Measurements from ENCODE around the gene MIPOL1. TPM values are rescaled to one million over a fixed set of nuclear protein-coding genes. Genes with fewer than 3 reads are reported as not detected.

The MIPOL1 gene
- total and polyA plus RNA-seq, 2 donors (not counting 3 experiments of a cell fraction or from before 2014, with no cell fraction given), result 3.4 to 33.5 TPM

DNA sequence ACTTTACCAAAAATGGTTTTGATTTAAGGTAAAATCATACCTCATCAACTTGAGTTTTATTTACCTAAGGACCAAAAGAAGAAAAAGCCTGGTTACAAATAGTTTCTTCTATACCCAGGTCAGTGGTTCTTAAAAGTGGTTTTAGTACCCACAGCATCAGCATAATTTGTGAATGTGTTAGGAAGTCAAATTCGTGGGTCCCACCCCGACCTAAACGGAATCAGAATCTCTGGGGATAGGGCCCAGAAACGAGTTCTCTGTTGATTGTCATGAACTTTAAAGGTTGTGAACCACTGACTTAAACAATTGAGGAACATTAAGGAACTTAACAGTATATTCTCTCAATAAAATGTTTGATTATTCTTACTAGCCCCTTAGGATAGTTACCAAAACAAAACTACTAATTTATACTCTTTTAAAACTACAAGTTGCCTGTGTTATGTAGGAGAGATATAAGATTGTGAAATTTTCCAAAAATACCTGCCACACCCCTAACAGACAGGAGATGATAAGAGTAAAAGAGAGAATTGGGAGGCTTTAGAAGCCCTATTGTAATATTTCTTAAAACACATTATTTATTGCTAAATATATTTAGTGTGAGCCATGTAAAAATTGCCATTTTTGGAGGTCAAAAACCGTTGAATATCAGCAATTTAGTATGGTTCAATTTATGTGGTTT, 24.7 kb upstream of the MIPOL1 start:
- no TSS peak for BruUV-seq (replicated peaks)
- Histone ChIP-seq H3K4me2 (ENCODE audit: insufficient read depth, low read length) (peak overlapping the region; percentile 97), H3K27ac (ENCODE audit: insufficient read depth, low read depth, low read length) (peak overlapping the region; percentile 85), H2AFZ (ENCODE audit: low read depth, low read length) (peak overlapping the region; percentile 91), H3K9ac (replicated peaks; ENCODE audit: extremely low read depth, insufficient read depth, low read length) (peak overlapping the region; percentile 86), H3K4me1 (ENCODE audit: control insufficient read depth, extremely low read depth, insufficient read depth, low read length) (peaks cover 12% of the 10 kb centered on the region), H3K79me2 (ENCODE audit: control insufficient read depth, insufficient read depth, low read length) (no peaks in the 10 kb centered on the region), H3K36me3 (ENCODE audit: control insufficient read depth in 2 of 2, extremely low read depth in 1 of 2, insufficient read depth in 2 of 2, low read length in 2 of 2) (no peaks in the 10 kb centered on the region), H4K20me1 (replicated peaks; ENCODE audit: control insufficient read depth, extremely low read depth, insufficient read depth, low read length) (no peaks in the 10 kb centered on the region), H3K9me1 (replicated peaks; ENCODE audit: control insufficient read depth, extremely low read depth, insufficient read depth, low read length) (no peaks in the 10 kb centered on the region), H3K4me3 (replicated peaks in 1 of 3; ENCODE audit: insufficient read depth in 1 of 3, low read depth in 1 of 3, low read length in 3 of 3) (peak overlapping the region; percentile 57 to 81 (median 62)), H3K9me3 (replicated peaks; ENCODE audit: control insufficient read depth, insufficient read depth, low read length) (no peaks in the 10 kb centered on the region), H3K27me3 (ENCODE audit: control insufficient read depth in 2 of 2, insufficient read depth in 2 of 2, low read length in 2 of 2) (no peaks in the 10 kb centered on the region)
- DNase-seq (ENCODE audit: low read depth, low spot score) (no peak), FAIRE-seq (peak; percentile 4)
- dilution Hi-C loops (cut with MboI; ENCODE audit: extremely low pct_ligation_motif_present, low sequenced_read_pairs) (no loop called here), intact Hi-C loops (cut with micrococcal nuclease) (loop anchor here (1.0 to 5.0 kb wide), 2 partner anchors 22 to 59 kb away; no protein-coding TSS in a partner anchor)
- no peak for TF ChIP-seq POLR2AphosphoS5 (IDR thresholded peaks at IDR 0.05; ENCODE audit: insufficient read depth, low read depth, low read length)
- no peak for TF ChIP-seq JUN (IDR thresholded peaks at IDR 0.05; ENCODE audit: borderline replicate concordance, insufficient read depth, insufficient read length, low read depth)
- TF ChIP-seq, protein P1, sequence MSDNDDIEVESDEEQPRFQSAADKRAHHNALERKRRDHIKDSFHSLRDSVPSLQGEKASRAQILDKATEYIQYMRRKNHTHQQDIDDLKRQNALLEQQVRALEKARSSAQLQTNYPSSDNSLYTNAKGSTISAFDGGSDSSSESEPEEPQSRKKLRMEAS (IDR thresholded peaks at IDR 0.05; ENCODE audit: insufficient read depth, insufficient read length), result no peak
- ChIA-PET POLR2A (no interaction called here), CTCF (interaction anchor here (1.6 to 2.4 kb wide), 4 partner anchors 24 to 58 kb away, joined by 10 to 23 read pairs (median 12); no protein-coding TSS in a partner anchor)

DNA sequence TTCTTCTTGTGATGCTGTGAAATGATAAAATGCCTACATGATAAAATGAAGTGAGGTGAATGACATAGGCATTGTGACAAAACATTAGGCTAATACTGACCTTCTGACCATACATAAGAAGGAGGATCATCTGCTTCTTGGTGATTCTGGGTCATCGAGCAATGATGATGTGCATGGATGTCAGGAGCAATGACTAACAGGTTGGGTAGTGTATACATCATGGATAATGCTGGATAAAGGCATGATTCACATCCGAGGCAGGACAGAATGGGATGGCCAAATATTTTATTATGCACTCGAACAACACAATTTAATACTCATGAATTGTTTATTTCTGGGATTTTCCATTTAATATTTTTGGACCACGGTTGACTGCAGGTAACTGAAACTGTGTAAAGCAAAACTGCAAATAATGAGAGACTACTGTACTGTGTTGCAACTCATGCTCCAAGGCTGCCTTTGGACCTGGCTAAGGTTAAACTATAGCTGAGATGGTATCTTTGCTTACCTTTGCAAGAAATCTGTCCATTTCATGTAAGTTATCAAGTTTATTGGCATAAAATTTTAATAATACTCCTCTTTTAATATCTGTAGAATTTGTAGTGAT, 17.7 kb upstream of the MIPOL1 start:
- H3K27me3 ChIP-seq (ENCODE audit: control insufficient read depth in 2 of 2, insufficient read depth in 2 of 2, low read length in 2 of 2), result no peaks in the 10 kb centered on the region
- no peaks in the 10 kb centered on the region for H4K20me1 ChIP-seq (replicated peaks; ENCODE audit: control insufficient read depth, extremely low read depth, insufficient read depth, low read length)
- FAIRE-seq (no peak), DNase-seq (ENCODE audit: low read depth, low spot score) (no peak)
- H3K9me3 ChIP-seq (replicated peaks; ENCODE audit: control insufficient read depth, insufficient read depth, low read length), result no peaks in the 10 kb centered on the region
- no peak overlapping the region for H2AFZ ChIP-seq (ENCODE audit: low read depth, low read length)
- no peak overlapping the region for H3K4me3 ChIP-seq (replicated peaks in 1 of 3; ENCODE audit: insufficient read depth in 1 of 3, low read depth in 1 of 3, low read length in 3 of 3)
- no peak overlapping the region for H3K9ac ChIP-seq (replicated peaks; ENCODE audit: extremely low read depth, insufficient read depth, low read length)
- H3K4me2 ChIP-seq (ENCODE audit: insufficient read depth, low read length), result no peak overlapping the region
- CTCF ChIA-PET, result no interaction called here
- BruUV-seq (replicated peaks), result no TSS peak
- intact Hi-C loops (cut with micrococcal nuclease) (no loop called here), dilution Hi-C loops (cut with MboI; ENCODE audit: extremely low pct_ligation_motif_present, low sequenced_read_pairs) (no loop called here)
- H3K79me2 ChIP-seq (ENCODE audit: control insufficient read depth, insufficient read depth, low read length), result no peaks in the 10 kb centered on the region
- H3K4me1 ChIP-seq (ENCODE audit: control insufficient read depth, extremely low read depth, insufficient read depth, low read length), result no peaks in the 10 kb centered on the region
- H3K36me3 ChIP-seq (ENCODE audit: control insufficient read depth in 2 of 2, extremely low read depth in 1 of 2, insufficient read depth in 2 of 2, low read length in 2 of 2), result no peaks in the 10 kb centered on the region
- no peak overlapping the region for H3K27ac ChIP-seq (ENCODE audit: insufficient read depth, low read depth, low read length)
- POLR2A ChIA-PET, result no interaction called here
- TF ChIP-seq, protein P2, sequence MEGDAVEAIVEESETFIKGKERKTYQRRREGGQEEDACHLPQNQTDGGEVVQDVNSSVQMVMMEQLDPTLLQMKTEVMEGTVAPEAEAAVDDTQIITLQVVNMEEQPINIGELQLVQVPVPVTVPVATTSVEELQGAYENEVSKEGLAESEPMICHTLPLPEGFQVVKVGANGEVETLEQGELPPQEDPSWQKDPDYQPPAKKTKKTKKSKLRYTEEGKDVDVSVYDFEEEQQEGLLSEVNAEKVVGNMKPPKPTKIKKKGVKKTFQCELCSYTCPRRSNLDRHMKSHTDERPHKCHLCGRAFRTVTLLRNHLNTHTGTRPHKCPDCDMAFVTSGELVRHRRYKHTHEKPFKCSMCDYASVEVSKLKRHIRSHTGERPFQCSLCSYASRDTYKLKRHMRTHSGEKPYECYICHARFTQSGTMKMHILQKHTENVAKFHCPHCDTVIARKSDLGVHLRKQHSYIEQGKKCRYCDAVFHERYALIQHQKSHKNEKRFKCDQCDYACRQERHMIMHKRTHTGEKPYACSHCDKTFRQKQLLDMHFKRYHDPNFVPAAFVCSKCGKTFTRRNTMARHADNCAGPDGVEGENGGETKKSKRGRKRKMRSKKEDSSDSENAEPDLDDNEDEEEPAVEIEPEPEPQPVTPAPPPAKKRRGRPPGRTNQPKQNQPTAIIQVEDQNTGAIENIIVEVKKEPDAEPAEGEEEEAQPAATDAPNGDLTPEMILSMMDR (IDR thresholded peaks at IDR 0.05; ENCODE audit: extremely low read depth in 1 of 2, insufficient read depth in 1 of 2, low read depth in 1 of 2, low read length in 2 of 2), result no peak
- TF ChIP-seq POLR2A (IDR thresholded peaks at IDR 0.05; ENCODE audit: low read depth, low read length) (no peak), EZH2 (IDR thresholded peaks at IDR 0.05; ENCODE audit: borderline replicate concordance, low read depth, low read length, severe bottlenecking) (no peak), FOS (IDR thresholded peaks at IDR 0.05; ENCODE audit: borderline replicate concordance, insufficient read depth, low read length) (no peak), GATA2 (IDR thresholded peaks at IDR 0.05; ENCODE audit: insufficient read depth, insufficient read length, low read depth, low read length) (no peak), POLR2AphosphoS5 (IDR thresholded peaks at IDR 0.05; ENCODE audit: insufficient read depth, low read depth, low read length) (no peak), JUN (IDR thresholded peaks at IDR 0.05; ENCODE audit: borderline replicate concordance, insufficient read depth, insufficient read length, low read depth) (no peak), MYC (IDR thresholded peaks at IDR 0.05; ENCODE audit: low read depth, low read length) (no peak)
- TF ChIP-seq, protein P1 (IDR thresholded peaks at IDR 0.05; ENCODE audit: insufficient read depth, insufficient read length), result no peak
- H3K9me1 ChIP-seq (replicated peaks; ENCODE audit: control insufficient read depth, extremely low read depth, insufficient read depth, low read length), result no peaks in the 10 kb centered on the region
